Measurements from ENCODE around the gene OR10P1.
"Not testable (repeated sequence)": the region's sequence is repeated elsewhere in the genome, so short reads cannot be mapped to it uniquely, and the experiment has no call there.

OR10P1 gene

DNA sequence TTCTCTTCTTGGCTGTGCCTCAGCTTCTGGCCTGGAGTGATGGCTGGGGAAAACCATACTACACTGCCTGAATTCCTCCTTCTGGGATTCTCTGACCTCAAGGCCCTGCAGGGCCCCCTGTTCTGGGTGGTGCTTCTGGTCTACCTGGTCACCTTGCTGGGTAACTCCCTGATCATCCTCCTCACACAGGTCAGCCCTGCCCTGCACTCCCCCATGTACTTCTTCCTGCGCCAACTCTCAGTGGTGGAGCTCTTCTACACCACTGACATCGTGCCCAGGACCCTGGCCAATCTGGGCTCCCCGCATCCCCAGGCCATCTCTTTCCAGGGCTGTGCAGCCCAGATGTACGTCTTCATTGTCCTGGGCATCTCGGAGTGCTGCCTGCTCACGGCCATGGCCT lies at the start of gene OR10P1:
OR10P1 (plus strand) TSS at position 40 of the 400 bp plus-strand sequence; CDS start at position 40, 0 bp downstream.
- Histone ChIP-seq H3K36me3 (ENCODE audit: insufficient read depth, low read length) (no peaks in the 10 kb centered on the region), H3K9me3 (ENCODE audit: control insufficient read depth, insufficient read depth, low read length) (no peaks in the 10 kb centered on the region), H3K4me1 (ENCODE audit: insufficient read depth, low read length) (no peaks in the 10 kb centered on the region), H3K9ac (ENCODE audit: low read depth, low read length) (no peak within 1 kb of the TSS)

GRCh38 chr12:55590152-55590551 lies 46.5 kb upstream of the OR10P1 start:
- H3K36me3 ChIP-seq (ENCODE audit: insufficient read depth, low read length); H3K4me1 ChIP-seq (ENCODE audit: insufficient read depth, low read length); H3K9ac ChIP-seq (ENCODE audit: low read depth, low read length); H3K9me3 ChIP-seq (ENCODE audit: control insufficient read depth, insufficient read depth, low read length): not testable (repeated sequence)

- H3K4me1 ChIP-seq (ENCODE audit: insufficient read depth, low read length): no peaks in the 10 kb centered on the region
- H3K9me3 ChIP-seq (ENCODE audit: control insufficient read depth, insufficient read depth, low read length): no peaks in the 10 kb centered on the region
- no peaks in the 10 kb centered on the region for H3K36me3 ChIP-seq (ENCODE audit: insufficient read depth, low read length)
- H3K9ac ChIP-seq (ENCODE audit: low read depth, low read length): no peak overlapping the region
These were observed 28.7 kb upstream of the OR10P1 start for GRCh38 chr12:55607821-55608594.

GRCh38 chr12:55610598-55610997 lies 26.1 kb upstream of the OR10P1 start:
- Histone ChIP-seq H3K9me3 (ENCODE audit: control insufficient read depth, insufficient read depth, low read length) (0 out of 2 replicates have a peak, but pooled peaks cover 5% of the 10 kb centered on the region), H3K4me1 (ENCODE audit: insufficient read depth, low read length) (no peaks in the 10 kb centered on the region), H3K36me3 (ENCODE audit: insufficient read depth, low read length) (no peaks in the 10 kb centered on the region), H3K9ac (ENCODE audit: low read depth, low read length) (no peak overlapping the region)

DNA sequence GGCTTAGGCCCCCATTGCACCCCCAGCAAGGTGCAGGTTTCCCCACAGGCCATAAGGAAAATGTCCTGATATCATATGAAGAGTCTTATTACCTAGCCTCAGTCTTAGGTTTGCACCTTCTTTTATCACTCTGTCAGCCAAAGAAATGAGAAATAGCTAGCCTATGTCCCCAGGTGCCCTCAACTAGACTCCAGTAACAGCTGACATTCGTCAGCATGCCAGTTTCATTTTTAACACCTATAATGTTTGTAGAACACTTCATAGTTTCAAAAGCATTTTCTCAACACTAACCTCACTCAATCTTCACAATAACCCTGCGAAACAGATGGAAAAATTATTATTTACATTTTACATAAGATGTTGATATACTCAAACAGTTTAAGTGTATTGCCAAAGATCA lies 24.0 kb upstream of the OR10P1 start:
- Histone ChIP-seq H3K9ac (ENCODE audit: low read depth, low read length) (no peak overlapping the region), H3K36me3 (ENCODE audit: insufficient read depth, low read length) (no peaks in the 10 kb centered on the region), H3K4me1 (ENCODE audit: insufficient read depth, low read length) (no peaks in the 10 kb centered on the region), H3K9me3 (ENCODE audit: control insufficient read depth, insufficient read depth, low read length) (peaks cover 17% of the 10 kb centered on the region; the same call in 1 of the 2 replicates)

DNA sequence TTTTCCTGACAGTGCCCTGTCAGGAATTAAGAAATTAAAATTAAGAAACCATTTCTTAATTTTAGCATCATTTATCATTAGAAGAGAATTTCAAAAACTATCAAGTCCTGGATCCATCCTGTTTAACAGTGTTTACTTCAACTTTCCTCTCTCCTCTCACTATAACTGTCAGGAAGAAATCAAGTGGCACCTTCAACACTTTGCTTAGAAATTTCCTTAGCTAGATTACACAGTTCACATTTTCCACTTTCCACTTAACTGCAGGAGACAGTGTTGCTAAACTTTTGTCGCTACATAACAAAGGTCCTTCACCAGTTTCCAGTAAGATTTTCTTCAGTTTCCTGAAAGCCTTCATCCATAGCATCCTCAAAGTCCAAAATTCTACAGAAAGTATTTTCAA lies 21.9 kb upstream of the OR10P1 start:
- Histone ChIP-seq H3K4me1 (ENCODE audit: insufficient read depth, low read length) (no peaks in the 10 kb centered on the region), H3K36me3 (ENCODE audit: insufficient read depth, low read length) (no peaks in the 10 kb centered on the region), H3K9me3 (ENCODE audit: control insufficient read depth, insufficient read depth, low read length) (peaks cover 17% of the 10 kb centered on the region; the same call in 1 of the 2 replicates), H3K9ac (ENCODE audit: low read depth, low read length) (no peak overlapping the region)

DNA sequence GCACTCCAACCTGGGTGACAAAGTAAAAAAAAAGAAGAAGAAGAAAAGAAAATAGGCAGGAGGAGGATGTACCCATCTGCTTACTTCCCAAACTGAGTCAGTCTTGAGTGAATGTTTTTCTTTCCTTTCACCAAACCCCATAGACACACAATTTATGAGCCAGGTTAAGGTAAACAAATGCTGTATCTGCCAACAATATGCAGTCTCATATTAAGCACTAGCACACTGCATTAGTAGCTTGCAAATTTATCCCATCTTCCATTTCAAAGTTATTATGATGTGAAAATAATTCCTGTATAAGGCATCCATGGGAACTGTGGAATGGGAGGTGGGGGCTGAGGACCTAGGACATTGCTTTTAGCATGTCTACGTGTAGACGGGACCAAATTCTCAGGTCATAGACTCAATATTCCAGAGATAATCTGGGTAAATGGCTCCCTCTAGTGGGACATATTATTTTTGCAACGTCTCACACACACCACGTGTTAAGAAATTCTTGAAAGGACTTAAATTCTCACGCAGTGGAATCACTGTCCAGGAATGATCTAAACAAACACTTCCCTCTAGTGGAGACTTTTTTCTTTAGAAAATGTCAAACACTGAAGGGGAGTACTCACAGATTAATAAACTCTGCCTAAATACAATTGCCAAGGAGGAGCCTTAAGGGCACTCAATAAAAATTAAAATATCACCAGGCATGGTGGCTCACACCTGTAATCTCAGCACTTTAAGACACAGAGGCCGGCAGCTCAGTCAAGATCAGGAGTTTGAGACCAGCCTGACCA lies 17.1 kb upstream of the OR10P1 start:
- no peaks in the 10 kb centered on the region for H3K36me3 ChIP-seq (ENCODE audit: insufficient read depth, low read length)
- no peak overlapping the region for H3K9ac ChIP-seq (ENCODE audit: low read depth, low read length)
- no peaks in the 10 kb centered on the region for H3K4me1 ChIP-seq (ENCODE audit: insufficient read depth, low read length)
- peaks cover 17% of the 10 kb centered on the region; the same call in 1 of the 2 replicates for H3K9me3 ChIP-seq (ENCODE audit: control insufficient read depth, insufficient read depth, low read length)

GRCh38 chr12:55624056-55624455 lies 12.6 kb upstream of the OR10P1 start:
- Histone ChIP-seq H3K36me3 (ENCODE audit: insufficient read depth, low read length) (no peaks in the 10 kb centered on the region), H3K9ac (ENCODE audit: low read depth, low read length) (no peak overlapping the region), H3K4me1 (ENCODE audit: insufficient read depth, low read length) (no peaks in the 10 kb centered on the region), H3K9me3 (ENCODE audit: control insufficient read depth, insufficient read depth, low read length) (no peaks in the 10 kb centered on the region)

- Histone ChIP-seq H3K9me3 (ENCODE audit: control insufficient read depth, insufficient read depth, low read length) (no peaks in the 10 kb centered on the region), H3K4me1 (ENCODE audit: insufficient read depth, low read length) (no peaks in the 10 kb centered on the region), H3K9ac (ENCODE audit: low read depth, low read length) (no peak overlapping the region)
These were observed 10.5 kb upstream of the OR10P1 start for GRCh38 chr12:55626154-55626553.

GRCh38 chr12:55629058-55629841 lies 7.4 kb upstream of the OR10P1 start:
- H3K9me3 ChIP-seq (ENCODE audit: control insufficient read depth, insufficient read depth, low read length): no peaks in the 10 kb centered on the region
- no peaks in the 10 kb centered on the region for H3K4me1 ChIP-seq (ENCODE audit: insufficient read depth, low read length)
- H3K36me3 ChIP-seq (ENCODE audit: insufficient read depth, low read length): no peaks in the 10 kb centered on the region
- no peak overlapping the region for H3K9ac ChIP-seq (ENCODE audit: low read depth, low read length)

More at GRCh38 chr12:55626154-55626553, 10.5 kb upstream of the OR10P1 start:
- no peaks in the 10 kb centered on the region for H3K36me3 ChIP-seq (ENCODE audit: insufficient read depth, low read length)

DNA sequence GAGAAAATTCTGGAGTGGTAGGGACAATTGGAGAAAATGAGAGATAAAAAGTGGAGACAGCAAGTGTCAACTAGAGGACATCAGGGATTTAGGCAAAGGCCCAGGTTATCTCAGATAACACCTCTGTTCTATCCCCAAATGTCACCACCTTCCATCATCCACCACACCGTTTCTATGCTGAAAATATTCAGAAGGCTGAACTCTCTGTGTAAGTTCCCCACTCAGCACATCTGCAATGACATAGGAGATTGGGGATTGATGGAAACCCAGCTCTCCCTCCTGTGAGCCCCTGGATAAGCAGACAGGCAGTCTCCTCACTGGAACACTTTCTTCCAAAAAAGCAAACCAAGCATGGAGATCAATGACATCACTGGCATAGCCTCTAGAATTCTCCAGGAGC lies 5.6 kb upstream of the OR10P1 start:
- Histone ChIP-seq H3K4me1 (ENCODE audit: insufficient read depth, low read length) (no peaks in the 10 kb centered on the region), H3K9ac (ENCODE audit: low read depth, low read length) (no peak overlapping the region), H3K36me3 (ENCODE audit: insufficient read depth, low read length) (no peaks in the 10 kb centered on the region), H3K9me3 (ENCODE audit: control insufficient read depth, insufficient read depth, low read length) (no peaks in the 10 kb centered on the region)

DNA sequence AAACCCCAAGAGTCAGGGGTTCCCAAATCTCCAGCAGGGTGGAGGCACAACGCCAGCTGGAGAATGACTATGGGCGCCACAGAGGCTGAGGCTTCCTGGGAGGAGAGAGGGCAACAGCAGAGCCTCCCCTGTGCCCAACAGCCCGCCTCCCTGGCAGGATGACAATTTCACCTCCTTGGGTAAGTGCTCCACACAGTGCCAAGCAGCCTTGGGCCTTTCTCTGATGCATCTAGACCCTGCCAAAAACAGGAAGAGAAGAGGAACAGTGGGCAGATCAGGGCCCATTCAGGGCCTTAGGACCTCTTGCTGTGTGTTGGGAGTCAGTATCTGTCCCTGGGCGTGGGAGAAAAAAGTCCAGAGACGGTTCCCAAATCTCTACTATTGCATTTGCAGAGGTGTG lies 5.0 kb upstream of the OR10P1 start:
- H3K36me3 ChIP-seq (ENCODE audit: insufficient read depth, low read length): no peaks in the 10 kb centered on the region
- no peak overlapping the region for H3K9ac ChIP-seq (ENCODE audit: low read depth, low read length)
- no peaks in the 10 kb centered on the region for H3K4me1 ChIP-seq (ENCODE audit: insufficient read depth, low read length)
- H3K9me3 ChIP-seq (ENCODE audit: control insufficient read depth, insufficient read depth, low read length): no peaks in the 10 kb centered on the region

GRCh38 chr12:55633151-55633550 lies 3.5 kb upstream of the OR10P1 start:
- no peaks in the 10 kb centered on the region for H3K4me1 ChIP-seq (ENCODE audit: insufficient read depth, low read length)
- no peaks in the 10 kb centered on the region for H3K9me3 ChIP-seq (ENCODE audit: control insufficient read depth, insufficient read depth, low read length)
- H3K9ac ChIP-seq (ENCODE audit: low read depth, low read length): no peak overlapping the region
- no peaks in the 10 kb centered on the region for H3K36me3 ChIP-seq (ENCODE audit: insufficient read depth, low read length)

DNA sequence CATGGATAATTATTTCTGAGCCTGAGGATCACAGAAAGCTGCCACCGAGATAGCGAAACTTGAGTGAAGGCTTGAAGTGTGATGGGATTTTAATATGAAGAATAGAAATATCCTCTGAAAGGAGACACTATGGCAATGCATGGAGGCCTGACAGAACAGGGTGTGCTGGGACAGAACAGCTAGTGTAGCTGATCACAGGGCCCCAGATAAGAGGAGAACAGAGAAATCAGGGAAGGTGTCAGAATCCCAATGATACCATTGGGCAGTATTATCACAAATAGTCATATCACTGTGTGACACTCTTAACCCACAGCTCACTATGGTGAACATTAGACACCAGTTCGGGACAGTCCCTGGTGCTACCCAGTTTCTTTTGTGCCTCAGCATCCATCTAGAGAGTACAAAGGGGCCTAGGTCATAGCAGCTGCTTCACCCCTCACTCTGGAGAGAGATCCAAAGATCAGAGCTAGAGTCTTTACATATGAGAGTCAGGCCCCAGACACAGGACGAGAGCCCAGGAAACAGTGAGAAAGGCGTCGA lies 506 bp upstream of the OR10P1 start:
- H3K4me1 ChIP-seq (ENCODE audit: insufficient read depth, low read length): no peaks in the 10 kb centered on the region
- no peaks in the 10 kb centered on the region for H3K9me3 ChIP-seq (ENCODE audit: control insufficient read depth, insufficient read depth, low read length)
- H3K36me3 ChIP-seq (ENCODE audit: insufficient read depth, low read length): no peaks in the 10 kb centered on the region
- H3K9ac ChIP-seq (ENCODE audit: low read depth, low read length): no peak overlapping the region

Measured in ES-I3 (cell line).